Mesothelial cell of epicardium (in vitro differentiated cells): ENCODE results near the gene DEPDC1B. TPM values are rescaled to one million over a fixed set of nuclear protein-coding genes. Genes with fewer than 3 reads are reported as not detected.
A peak's percentile ranks its signal among the peaks of the same experiment; 100 is the strongest.

Experiments used
- DNase-seq, 2 experiments: peaks; one replicate each; pipeline ENCODE4 v3.0.0; 2021; ENCODE audit warnings: low spot score in 2 of 2; ENCODE audit not compliant: unreplicated experiment in 2 of 2
- H3K27ac Mint-ChIP-seq: 2 replicates; pipeline ENCODE4 v1.8.0; 2021; ENCODE audit warnings: mixed read lengths
- H3K27me3 Mint-ChIP-seq: 2 replicates; pipeline ENCODE4 v1.8.0; 2021; ENCODE audit warnings: low read depth, mixed read lengths
- H3K36me3 Mint-ChIP-seq: 2 replicates; pipeline ENCODE4 v1.8.0; 2021; ENCODE audit warnings: mixed read lengths
- H3K4me1 Mint-ChIP-seq: 2 replicates; pipeline ENCODE4 v1.8.0; 2021; ENCODE audit warnings: mixed read lengths
- H3K4me3 Mint-ChIP-seq: 2 replicates; pipeline ENCODE4 v1.8.0; 2021; ENCODE audit warnings: mild to moderate bottlenecking, moderate library complexity, mixed read lengths
- H3K9me3 Mint-ChIP-seq: 2 replicates; pipeline ENCODE4 v1.8.0; 2021; ENCODE audit warnings: mixed read lengths
- total RNA-seq: library from RNA; stranded (reverse); gene quantifications from 3 replicates; pipeline ENCODE4 v1.2.1, GENCODE V29; 2021
- TF ChIP-seq, protein P1 (sequence below): fragments of 200-600 bp; sonication (generic); IDR thresholded peaks from one replicate; pipeline ENCODE4 v1.5.0; 2021; ENCODE audit warnings: antibody characterized with exemption; ENCODE audit not compliant: unreplicated experiment

DEPDC1B gene, protein sequence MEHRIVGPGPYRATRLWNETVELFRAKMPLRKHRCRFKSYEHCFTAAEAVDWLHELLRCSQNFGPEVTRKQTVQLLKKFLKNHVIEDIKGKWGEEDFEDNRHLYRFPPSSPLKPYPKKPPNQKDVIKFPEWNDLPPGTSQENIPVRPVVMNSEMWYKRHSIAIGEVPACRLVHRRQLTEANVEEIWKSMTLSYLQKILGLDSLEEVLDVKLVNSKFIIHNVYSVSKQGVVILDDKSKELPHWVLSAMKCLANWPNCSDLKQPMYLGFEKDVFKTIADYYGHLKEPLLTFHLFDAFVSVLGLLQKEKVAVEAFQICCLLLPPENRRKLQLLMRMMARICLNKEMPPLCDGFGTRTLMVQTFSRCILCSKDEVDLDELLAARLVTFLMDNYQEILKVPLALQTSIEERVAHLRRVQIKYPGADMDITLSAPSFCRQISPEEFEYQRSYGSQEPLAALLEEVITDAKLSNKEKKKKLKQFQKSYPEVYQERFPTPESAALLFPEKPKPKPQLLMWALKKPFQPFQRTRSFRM
- total RNA-seq, result 14.6 to 17.0 TPM (median 14.7 TPM) in 3 replicates

DNA sequence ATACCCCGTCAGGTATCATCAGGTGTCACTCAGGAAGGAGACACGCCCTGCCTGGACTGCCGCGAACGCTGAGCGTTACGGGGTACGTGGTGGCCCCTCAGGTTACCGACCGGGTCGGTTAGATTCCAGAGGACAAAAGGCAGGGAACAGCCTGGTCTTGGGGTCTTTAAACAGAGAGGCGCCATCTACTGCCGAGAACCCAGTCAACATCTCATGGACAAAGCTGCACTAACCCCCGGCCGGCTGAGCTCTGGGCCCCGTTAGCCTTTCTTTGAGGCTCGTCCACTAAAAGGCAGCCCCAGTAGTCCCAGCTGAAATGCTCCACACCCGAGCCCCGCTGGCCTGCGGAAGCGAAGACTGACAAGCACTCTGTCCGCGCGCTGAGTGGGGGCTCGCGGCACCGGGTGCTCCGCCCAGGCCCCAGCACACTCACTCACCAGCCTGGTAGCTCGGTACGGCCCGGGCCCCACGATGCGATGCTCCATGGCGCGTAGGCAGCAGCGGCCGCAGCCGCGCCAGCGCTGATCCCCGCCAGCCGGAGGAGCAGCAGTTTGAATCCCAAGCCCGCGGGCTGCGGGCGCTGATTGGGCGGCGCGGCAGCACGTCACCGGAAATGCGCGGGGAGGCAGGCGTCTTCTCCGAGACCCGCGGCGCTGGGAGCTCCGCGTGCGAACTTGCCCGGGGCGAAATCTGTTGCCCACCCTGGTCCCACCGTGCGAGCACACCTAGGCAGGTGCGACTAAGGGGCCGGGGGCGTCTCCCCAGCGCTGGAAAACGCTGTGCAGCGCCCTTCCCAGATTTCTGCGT lies at the start of gene DEPDC1B:
DEPDC1B (minus strand) TSS at position 558 of the 807 bp plus-strand sequence; CDS start at position 485, 73 bp downstream.
- H3K36me3 Mint-ChIP-seq, result peaks cover 3% of the 10 kb centered on the region
- peak within 1 kb of the TSS; percentile 99 for H3K27ac Mint-ChIP-seq
- no peaks in the 10 kb centered on the region for H3K27me3 Mint-ChIP-seq
- TF ChIP-seq, protein P1, sequence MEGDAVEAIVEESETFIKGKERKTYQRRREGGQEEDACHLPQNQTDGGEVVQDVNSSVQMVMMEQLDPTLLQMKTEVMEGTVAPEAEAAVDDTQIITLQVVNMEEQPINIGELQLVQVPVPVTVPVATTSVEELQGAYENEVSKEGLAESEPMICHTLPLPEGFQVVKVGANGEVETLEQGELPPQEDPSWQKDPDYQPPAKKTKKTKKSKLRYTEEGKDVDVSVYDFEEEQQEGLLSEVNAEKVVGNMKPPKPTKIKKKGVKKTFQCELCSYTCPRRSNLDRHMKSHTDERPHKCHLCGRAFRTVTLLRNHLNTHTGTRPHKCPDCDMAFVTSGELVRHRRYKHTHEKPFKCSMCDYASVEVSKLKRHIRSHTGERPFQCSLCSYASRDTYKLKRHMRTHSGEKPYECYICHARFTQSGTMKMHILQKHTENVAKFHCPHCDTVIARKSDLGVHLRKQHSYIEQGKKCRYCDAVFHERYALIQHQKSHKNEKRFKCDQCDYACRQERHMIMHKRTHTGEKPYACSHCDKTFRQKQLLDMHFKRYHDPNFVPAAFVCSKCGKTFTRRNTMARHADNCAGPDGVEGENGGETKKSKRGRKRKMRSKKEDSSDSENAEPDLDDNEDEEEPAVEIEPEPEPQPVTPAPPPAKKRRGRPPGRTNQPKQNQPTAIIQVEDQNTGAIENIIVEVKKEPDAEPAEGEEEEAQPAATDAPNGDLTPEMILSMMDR, result no peak
- DNase-seq, result peak; percentile 81 to 93
- H3K4me1 Mint-ChIP-seq, result peaks cover 38% of the 10 kb centered on the region
- H3K9me3 Mint-ChIP-seq, result peaks cover 3% of the 10 kb centered on the region
- H3K4me3 Mint-ChIP-seq, result peak within 1 kb of the TSS; percentile 93

DNA sequence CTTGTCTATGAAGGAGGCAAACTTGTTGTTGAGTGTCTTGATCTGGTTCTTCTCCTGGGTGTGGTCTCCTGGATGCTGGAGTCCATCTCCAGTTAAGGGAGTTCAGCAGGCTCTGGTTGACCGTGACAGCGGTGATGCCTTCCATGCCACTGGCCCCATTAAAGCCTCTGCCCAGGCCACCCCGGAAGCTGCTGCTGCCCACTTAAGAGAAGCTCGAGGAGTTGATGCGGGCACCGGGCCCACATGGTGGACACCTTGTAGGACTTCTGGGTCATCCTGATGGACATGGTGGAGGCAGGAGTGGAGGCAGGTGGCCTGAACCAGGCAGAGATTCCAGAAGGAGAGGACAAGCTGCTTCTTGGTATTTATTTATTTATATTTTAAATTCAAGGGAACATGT lies 44.7 kb upstream of the DEPDC1B start:
- no peak overlapping the region for H3K4me3 Mint-ChIP-seq

DNA sequence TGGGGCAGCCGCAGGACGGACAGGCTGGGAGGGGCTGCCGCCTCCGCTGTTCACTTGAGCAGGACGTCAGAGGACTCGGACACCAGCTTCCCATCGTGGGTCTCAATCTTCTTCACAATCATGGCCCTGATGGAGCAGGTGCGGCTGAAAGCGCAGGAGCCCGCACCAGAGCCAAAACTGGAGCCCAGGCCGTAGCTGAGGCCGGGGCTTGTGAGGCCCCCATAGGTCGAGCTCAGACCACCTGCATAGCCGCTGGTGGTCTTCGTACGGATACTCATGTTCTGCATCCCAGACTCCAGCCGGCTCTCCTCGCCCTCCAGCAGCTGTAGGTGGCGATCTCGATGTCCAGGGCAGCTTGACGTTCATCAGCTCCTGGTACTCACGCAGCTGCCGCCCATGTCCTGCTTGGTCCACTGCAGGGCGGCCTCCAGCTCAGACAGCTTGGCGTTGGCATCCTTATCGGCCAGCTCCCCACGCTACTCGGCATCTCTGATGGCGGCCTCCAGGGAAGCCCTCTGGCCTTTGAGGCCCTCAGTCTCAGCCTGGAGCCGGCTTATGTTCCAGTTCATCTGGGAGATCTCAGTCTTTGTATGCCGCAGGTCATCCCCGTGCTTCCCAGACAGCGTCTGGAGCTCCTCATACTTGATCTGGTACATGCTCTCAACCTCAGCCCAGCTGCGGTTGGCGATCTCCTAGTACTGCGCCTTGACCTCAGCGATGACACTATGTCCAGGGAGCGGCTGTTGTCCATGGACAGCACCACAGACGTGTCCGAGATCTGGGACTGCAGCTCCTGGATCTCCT lies 43.7 kb upstream of the DEPDC1B start:
- no peaks in the 10 kb centered on the region for H3K27me3 Mint-ChIP-seq
- no peak for DNase-seq
- H3K36me3 Mint-ChIP-seq, result peaks cover 9% of the 10 kb centered on the region
- TF ChIP-seq, protein P1, result no peak
- no peak overlapping the region for H3K27ac Mint-ChIP-seq
- H3K4me1 Mint-ChIP-seq, result no peaks in the 10 kb centered on the region
- peaks cover 20% of the 10 kb centered on the region for H3K9me3 Mint-ChIP-seq
- H3K4me3 Mint-ChIP-seq, result no peak overlapping the region

More for the DNA sequence above, 44.7 kb upstream of the DEPDC1B start:
- Mint-ChIP-seq H3K27ac (no peak overlapping the region), H3K27me3 (no peaks in the 10 kb centered on the region), H3K36me3 (peaks cover 9% of the 10 kb centered on the region), H3K4me1 (no peaks in the 10 kb centered on the region), H3K9me3 (peaks cover 17% of the 10 kb centered on the region)
- DNase-seq, result no peak
- TF ChIP-seq, protein P1, result no peak

DNA sequence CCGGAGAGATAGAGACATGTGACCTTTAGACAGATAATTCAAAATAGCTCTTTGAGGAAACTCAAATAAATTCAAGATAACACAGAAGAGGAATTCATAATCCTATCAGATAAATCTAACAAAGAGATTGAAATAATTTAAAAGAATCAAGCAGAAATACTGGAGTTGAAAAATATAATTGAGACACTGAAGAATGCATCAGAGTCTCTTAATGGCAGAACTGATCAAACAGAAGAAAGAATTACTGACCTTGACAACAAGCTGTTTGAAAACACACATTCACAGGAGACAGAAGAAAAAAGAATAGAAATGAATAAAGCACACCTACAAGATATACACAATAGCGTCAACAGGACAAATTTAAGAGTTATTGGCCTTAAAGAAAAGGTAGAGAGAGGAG lies 40.4 kb upstream of the DEPDC1B start:
- no peak overlapping the region for H3K27ac Mint-ChIP-seq
- TF ChIP-seq, protein P1, result no peak
- no peaks in the 10 kb centered on the region for H3K27me3 Mint-ChIP-seq
- H3K9me3 Mint-ChIP-seq, result peaks cover 27% of the 10 kb centered on the region
- no peak overlapping the region for H3K4me3 Mint-ChIP-seq
- DNase-seq, result no peak
- peaks cover 9% of the 10 kb centered on the region for H3K36me3 Mint-ChIP-seq
- no peaks in the 10 kb centered on the region for H3K4me1 Mint-ChIP-seq

DNA sequence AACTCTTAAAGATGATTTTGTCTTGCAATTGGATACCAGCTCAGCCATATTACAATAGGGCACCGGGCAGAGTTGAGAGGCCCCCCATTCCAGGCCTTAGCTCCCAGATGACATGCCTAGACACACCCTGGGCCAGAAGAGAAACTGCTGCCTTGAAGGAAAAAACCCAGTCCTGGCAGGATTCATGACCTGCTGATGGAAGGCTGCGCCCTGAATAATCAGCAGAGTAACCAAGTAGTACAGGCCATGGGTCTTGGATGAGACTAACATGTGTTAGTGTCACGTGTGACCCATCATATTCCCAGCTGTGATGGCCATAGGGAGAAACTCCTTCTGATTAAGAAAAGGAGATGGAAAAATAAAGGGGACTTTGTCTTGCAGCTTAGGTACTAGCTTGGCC lies 39.0 kb upstream of the DEPDC1B start:
- Mint-ChIP-seq H3K4me3 (no peak overlapping the region), H3K27ac (no peak overlapping the region), H3K4me1 (no peaks in the 10 kb centered on the region), H3K27me3 (no peaks in the 10 kb centered on the region), H3K9me3 (peaks cover 27% of the 10 kb centered on the region), H3K36me3 (peaks cover 9% of the 10 kb centered on the region)
- no peak for DNase-seq
- TF ChIP-seq, protein P1, result no peak
